HG02970 (cell line): ENCODE data around the gene EXOC6B.

ENCODE experiments used
- ATAC-seq: cut with Tn5 transposase; IDR thresholded peaks from one replicate; pipeline ENCODE4 v1.9.1; 2021; ENCODE audit warnings: mild to moderate bottlenecking, moderate library complexity, moderate number of reproducible peaks; ENCODE audit not compliant: unreplicated experiment, low FRiP score

The EXOC6B gene

DNA sequence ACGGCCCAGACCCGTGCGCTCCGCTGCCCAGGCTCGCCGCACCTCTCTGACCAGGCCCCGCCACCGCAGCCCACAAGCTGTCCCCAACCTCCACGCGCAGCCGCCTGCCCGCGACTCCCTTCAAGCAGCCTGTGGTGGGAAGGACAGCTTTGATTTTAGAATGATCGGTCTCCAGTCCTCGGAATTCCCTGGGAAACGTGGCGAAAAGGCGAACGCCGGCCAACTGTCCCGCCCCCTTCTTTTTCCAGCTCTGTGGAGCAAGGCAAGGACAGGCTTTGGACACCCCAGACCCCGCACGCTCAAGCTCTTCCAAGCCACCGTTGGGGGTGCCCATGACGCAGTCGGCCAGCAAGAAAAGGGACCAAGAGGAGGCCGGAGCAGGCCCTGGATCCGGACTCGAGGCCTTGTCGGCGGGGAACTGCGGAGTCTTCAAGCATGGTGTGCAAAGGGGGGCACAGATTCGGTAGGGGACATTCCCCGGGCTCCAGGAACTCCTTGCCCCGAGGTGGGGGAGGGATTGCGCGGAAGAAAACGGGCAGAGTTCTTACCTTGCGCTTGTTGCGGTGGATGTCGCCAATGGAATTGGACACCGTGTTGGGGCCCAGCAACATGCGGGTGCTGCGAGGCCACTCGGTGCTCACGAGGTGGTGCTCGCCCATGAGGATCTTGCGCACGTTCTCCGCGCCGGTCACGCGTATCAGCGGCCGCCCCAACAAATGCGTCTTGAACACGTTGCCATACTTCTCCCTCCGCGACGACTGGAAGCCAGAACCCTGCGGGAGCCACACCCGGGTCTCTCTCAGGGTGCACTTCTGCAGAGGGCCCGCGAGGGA, 682.2 kb downstream of the EXOC6B start:
- ATAC-seq, result no peak

- ATAC-seq, result no peak
Observed at GRCh38 chr2:72142570-72143440, 683.0 kb downstream of the EXOC6B start.

DNA sequence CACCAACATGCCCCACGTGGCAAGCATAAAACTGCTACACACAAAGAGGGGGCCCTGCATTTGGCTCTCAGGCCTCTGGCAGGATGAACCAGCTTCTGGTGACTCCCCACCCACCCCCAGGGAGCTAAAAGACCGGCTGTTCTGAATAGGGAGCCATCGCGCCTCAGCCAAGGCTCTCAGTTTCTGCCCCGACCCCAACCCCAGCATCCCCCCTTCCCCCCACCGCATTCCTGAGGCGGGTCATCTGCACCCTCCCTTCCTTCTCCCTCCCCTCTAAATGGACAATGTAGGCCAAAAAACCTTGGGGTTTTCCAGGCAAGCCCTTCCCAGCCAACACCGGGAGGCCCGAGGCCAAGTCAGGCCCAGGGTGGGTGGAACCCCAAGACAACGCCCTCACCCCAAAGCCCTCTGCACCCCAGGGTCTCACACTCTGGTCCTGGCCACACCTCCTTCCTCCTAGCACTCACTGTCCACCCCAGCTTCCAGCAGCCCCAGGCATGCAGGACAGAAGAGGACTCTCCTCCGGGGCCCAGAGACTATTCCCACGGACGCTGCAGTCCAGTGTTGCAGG, 683.9 kb downstream of the EXOC6B start:
- no peak for ATAC-seq

DNA sequence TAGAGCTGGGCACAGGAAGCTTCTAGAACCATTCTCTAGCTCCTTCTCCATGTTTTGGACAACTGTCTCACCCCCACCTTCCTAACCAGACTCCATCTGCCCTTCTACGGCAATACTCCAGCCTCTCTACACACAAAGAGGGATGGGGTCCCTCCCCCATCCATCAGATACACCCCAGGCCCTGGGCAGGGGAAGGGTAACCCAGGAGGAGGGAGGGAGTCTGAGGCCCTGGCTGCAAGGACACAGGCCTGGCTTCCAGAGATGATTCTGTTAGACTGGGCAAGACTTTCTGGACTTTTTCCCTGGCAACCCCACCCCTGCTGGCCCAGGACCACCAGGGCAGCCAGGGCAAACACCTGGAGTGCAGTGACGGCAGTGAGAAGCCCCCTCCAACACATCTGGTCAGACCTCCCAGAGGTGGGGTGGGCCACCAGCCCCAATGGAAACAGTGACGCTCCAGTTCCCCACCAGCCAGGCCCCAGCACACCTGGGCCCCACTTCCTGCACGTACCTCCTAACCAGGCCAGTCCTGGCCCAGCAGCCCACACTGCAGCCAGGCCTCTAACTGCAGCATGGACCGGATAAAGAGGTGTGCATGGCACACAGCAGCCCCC, 684.7 kb downstream of the EXOC6B start:
- ATAC-seq, result no peak

DNA sequence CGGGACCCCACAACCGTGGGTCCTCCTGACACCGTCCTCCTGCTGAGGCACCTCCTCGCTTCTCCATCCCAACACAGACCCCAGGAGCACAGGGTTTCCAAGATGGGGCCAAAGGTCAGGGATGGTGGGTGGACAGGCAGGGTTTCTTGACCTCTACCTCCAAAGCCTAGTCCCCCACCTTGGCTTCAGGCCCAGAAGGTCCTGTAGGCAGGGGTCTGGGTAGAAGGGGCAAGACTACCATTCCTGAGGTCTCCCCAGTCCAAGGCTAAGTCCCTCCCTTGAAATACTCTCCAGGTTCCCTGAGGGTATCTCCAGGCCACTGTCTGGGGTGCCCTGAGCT, 685.2 kb downstream of the EXOC6B start:
- ATAC-seq, result no peak

- no peak for ATAC-seq
Observed at GRCh38 chr2:72139874-72140620, 685.8 kb downstream of the EXOC6B start.

DNA sequence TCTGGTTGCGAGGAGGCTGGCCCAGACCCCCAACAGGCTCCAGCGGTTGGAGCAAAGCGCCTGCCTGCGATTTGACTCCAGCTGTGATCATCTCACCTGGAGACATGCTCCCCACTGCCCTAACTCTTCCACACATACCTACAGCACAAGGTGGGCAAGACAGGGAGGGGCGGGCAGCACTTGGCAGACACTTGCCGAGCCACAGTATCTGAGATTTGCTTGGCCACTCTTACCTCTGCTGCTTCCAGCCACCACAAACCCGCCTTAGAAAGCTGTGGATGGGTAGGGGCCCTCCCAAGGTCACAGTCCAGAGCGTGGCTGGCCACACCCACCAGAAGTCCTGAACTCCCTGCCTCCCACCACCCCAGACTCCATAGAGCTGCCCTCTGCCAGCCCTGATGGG, 686.4 kb downstream of the EXOC6B start:
- ATAC-seq, result no peak

- no peak for ATAC-seq
Observed at GRCh38 chr2:72138921-72139381, 686.9 kb downstream of the EXOC6B start.

GRCh38 chr2:72138011-72138881, 687.6 kb downstream of the EXOC6B start:
- ATAC-seq, result no peak

GRCh38 chr2:72137498-72138010, 688.3 kb downstream of the EXOC6B start:
- ATAC-seq, result peak; percentile 71

GRCh38 chr2:72136933-72137497, 688.8 kb downstream of the EXOC6B start:
- ATAC-seq, result no peak

- ATAC-seq, result no peak
Observed at GRCh38 chr2:72136331-72136730, 689.5 kb downstream of the EXOC6B start.

GRCh38 chr2:72135921-72136320, 689.9 kb downstream of the EXOC6B start:
- ATAC-seq, result no peak

- no peak for ATAC-seq
Observed at GRCh38 chr2:72134997-72135800, 690.6 kb downstream of the EXOC6B start.

- no peak for ATAC-seq
Observed at GRCh38 chr2:72134408-72134996, 691.3 kb downstream of the EXOC6B start.

DNA sequence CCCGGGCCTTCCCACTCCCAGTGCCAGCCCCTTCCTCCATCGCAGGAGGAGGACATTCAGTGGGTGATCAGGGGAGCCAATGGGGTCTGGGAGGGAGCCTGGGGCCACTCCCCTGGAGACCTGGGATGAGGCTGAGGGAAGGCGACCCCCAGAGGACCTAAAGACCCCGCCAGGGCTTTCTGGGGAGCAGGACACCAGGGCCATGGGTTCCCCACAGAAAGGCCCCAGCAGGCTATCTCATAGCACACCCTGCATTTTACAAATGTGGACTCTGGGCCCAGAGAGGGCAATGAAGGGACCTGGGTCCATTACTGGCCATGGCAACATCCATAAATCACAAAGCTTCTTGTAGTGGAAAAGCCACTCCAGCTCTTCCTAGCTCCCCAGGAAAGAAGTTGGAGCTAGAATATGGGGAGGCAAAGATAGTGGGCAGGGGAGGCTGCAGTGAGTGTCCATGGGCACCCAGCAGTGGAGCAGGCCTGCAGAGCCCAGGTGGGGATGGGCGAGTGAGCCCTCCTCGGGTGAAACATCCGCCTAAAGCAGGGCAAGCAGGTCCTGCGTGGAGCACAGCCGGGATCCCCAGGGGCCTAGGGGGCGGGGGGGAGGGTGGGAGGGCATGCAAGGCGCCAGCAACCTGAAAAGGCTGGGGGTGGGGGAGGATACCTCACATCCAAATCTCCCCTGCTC, 692.0 kb downstream of the EXOC6B start:
- ATAC-seq, result no peak
